Neural crest cell (in vitro differentiated cells): ENCODE data around the gene AKR7A2. TPM values are rescaled to one million over a fixed set of nuclear protein-coding genes. Genes with fewer than 3 reads are reported as not detected.
A peak's percentile ranks its signal among the peaks of the same experiment; 100 is the strongest.

Source experiments
- DNase-seq: peaks from one replicate; pipeline ENCODE4 v3.0.0; 2021; ENCODE audit warnings: low read depth, mixed read lengths, low spot score
- H3K27ac Mint-ChIP-seq: one replicate; pipeline ENCODE4 v1.8.0; 2021; ENCODE audit warnings: mild to moderate bottlenecking, mixed read lengths; ENCODE audit not compliant: unreplicated experiment
- H3K27me3 Mint-ChIP-seq: 2 replicates; pipeline ENCODE4 v1.8.0; 2021; ENCODE audit warnings: low read depth, mild to moderate bottlenecking, mixed read lengths
- H3K36me3 Mint-ChIP-seq: 2 replicates; pipeline ENCODE4 v1.8.0; 2021; ENCODE audit warnings: low read depth, mild to moderate bottlenecking, mixed read lengths
- H3K4me1 Mint-ChIP-seq: 2 replicates; pipeline ENCODE4 v1.8.0; 2021; ENCODE audit warnings: mixed read lengths
- H3K4me3 Mint-ChIP-seq: one replicate; pipeline ENCODE4 v1.8.0; 2021; ENCODE audit warnings: mild to moderate bottlenecking, mixed read lengths
- H3K9me3 Mint-ChIP-seq: 2 replicates; pipeline ENCODE4 v1.8.0; 2021; ENCODE audit warnings: mixed read lengths
- total RNA-seq: library from RNA; stranded (reverse); gene quantifications from 2 replicates; pipeline ENCODE4 v1.2.1, GENCODE V29; 2021
- TF ChIP-seq, protein P1 (sequence below): fragments of 200-600 bp; sonication (generic); conservative IDR thresholded peaks from 2 replicates; pipeline ENCODE4 v1.5.0; 2021; ENCODE audit warnings: antibody characterized with exemption, mild to moderate bottlenecking

Gene AKR7A2
- total RNA-seq, 1 donor from 2014 or later: 75.7 TPM

DNA sequence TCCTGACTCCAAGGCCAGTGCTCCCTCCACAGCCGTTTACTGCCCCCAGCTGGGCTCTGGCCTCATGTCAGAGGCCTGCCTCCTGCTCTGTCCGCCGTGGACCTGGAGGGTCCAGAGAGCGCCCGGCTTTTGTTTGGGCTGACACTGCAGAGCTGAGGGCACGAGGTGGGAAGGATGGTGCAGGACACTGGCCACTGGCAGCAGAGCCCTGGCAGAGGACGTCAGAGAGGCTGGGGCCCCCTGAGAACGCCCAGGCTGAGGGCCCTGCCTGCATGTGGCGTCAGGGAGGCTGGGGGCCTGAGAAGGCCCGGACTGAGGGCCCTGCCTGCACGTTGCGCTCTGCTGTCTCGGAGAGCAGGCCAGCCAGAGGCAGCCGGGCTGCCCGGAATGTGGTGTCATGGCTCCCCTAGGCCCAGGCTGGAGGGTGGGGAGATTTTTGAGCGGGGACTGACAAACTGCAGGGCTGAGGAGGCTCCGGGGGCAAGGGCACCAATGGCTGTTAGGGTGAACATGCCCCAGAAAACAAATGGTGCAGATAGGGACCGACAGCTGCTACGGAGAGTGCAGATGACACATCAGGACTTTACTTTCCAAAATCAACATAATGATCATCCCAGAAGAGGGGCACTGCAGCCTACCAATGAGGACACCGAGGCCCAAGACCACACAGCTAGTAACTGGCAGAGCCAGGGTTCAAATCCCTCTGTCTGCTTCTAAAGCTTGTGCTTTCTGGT, 31.8 kb upstream of the AKR7A2 start:
- Mint-ChIP-seq H3K4me3 (no peak overlapping the region), H3K27ac (no peak overlapping the region), H3K36me3 (peaks cover 3% of the 10 kb centered on the region), H3K27me3 (no peaks in the 10 kb centered on the region), H3K9me3 (no peaks in the 10 kb centered on the region), H3K4me1 (peaks cover 10% of the 10 kb centered on the region)
- no peak for DNase-seq
- TF ChIP-seq, protein P1, sequence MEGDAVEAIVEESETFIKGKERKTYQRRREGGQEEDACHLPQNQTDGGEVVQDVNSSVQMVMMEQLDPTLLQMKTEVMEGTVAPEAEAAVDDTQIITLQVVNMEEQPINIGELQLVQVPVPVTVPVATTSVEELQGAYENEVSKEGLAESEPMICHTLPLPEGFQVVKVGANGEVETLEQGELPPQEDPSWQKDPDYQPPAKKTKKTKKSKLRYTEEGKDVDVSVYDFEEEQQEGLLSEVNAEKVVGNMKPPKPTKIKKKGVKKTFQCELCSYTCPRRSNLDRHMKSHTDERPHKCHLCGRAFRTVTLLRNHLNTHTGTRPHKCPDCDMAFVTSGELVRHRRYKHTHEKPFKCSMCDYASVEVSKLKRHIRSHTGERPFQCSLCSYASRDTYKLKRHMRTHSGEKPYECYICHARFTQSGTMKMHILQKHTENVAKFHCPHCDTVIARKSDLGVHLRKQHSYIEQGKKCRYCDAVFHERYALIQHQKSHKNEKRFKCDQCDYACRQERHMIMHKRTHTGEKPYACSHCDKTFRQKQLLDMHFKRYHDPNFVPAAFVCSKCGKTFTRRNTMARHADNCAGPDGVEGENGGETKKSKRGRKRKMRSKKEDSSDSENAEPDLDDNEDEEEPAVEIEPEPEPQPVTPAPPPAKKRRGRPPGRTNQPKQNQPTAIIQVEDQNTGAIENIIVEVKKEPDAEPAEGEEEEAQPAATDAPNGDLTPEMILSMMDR: no peak

DNA sequence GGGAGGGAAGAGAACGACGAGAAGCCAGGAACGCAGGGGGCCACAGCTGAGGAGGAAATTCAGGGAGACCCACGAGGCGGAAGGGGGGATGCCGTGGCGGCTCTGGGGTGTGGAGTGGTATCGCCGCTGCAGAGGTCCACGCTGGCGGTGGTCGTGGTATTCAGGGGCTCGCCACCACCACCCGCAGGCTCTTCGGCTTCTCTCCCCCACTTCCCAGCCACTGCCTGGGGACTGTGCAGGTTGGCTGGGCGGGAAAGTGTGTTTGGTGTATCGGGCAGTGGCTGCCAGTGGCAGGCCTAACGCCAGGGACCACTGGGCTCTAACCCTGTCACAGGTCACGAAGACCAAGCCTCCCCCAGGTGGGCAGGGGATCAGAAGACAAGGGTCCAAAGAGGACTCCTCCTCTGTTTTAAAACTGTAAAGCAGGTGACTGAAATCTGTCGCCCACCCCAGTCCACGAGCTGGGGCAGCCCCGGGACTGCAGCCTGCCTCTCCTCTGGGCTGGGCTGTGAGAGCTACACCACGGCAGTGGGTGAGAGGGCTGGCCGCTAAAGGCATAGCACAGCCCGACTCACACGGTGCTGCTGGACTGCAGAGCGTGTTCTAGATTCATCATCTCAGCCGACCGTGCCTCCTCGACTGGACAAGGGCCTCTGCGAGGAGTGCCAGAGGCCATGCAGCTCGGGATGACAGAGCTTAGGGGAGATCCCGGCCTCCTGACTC, 31.1 kb upstream of the AKR7A2 start:
- no peak overlapping the region for H3K4me3 Mint-ChIP-seq
- peaks cover 15% of the 10 kb centered on the region for H3K4me1 Mint-ChIP-seq
- H3K9me3 Mint-ChIP-seq: no peaks in the 10 kb centered on the region
- no peak overlapping the region for H3K27ac Mint-ChIP-seq
- H3K27me3 Mint-ChIP-seq: no peaks in the 10 kb centered on the region
- H3K36me3 Mint-ChIP-seq: peaks cover 3% of the 10 kb centered on the region
- no peak for DNase-seq
- TF ChIP-seq, protein P1: no peak

DNA sequence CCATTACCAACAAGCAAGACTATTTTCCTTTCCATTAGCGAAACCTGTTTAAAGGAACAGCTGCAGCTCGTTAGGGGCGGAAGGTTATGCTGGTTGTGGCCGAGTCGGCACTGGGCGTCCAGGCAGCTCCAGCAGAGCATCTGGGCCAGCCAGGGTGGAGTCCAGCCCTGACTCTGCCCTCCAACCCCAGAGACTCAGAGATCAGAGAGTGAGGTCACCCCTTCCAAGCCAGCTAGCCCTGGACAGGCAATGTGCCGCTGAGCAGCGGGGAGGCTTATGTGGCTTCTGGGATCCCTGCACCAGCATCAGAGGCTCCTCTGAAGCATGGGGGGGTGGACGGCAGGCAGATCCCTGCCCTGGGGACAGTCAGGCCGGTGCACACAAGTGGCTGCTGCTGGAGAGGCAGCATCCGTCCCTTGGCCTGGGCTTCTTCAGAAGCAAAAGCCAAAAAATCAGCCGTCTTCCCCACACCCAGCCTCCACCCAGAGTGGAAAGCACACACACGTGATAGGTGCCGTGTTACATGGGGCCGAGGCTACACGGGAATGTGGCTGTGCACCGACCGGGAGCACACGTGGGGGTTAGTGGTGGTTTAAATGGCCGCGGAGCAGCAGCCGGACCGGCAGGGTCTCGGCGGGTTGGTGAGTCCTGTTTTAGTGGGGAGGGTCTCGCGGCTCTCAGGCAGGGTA, 30.3 kb upstream of the AKR7A2 start:
- Mint-ChIP-seq H3K36me3 (peaks cover 3% of the 10 kb centered on the region), H3K27ac (no peak overlapping the region)

DNA sequence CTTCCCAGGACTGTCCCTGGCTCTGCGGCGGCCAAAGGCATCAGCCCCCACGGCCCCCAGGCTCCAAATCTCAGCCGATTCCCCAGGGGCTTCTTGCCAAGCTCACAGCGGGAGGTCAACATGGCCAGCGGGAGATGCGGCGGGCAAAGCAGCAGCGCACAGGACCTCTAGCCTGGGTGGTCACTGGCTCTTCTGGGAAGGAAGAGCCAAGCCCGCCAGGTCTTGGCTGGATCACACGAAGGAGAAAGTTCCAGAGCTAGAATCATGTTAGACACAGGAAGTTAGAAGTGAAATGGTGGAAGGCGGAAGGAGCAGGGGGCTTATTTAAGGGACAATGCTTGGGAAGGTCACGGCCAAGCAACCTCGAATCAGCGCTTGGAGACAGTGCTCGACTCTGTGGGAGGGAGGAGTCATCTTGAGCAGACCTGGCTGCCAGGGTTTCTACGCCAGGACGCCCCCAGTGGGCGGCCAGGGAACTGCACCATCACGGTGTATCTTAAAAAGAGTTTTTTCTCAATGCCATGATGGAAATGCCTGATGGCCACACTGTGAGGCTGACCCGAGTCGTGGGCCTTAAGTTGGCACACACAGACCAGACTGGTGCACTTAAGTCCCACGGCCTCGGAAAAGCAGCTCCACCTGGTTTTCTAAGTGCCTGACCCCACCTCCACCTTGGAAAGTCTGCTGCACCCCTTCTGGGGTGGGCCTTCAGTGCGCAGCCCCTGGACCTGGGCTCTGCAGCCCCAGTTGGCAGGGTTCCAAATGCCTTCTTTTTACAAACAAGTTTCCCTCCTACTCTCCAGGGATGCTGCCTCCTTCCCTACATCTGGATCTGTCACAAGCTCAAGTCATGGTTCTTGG, 29.5 kb upstream of the AKR7A2 start:
- peak; percentile 75 for DNase-seq
- H3K36me3 Mint-ChIP-seq: peaks cover 3% of the 10 kb centered on the region
- no peaks in the 10 kb centered on the region for H3K27me3 Mint-ChIP-seq
- H3K27ac Mint-ChIP-seq: no peak overlapping the region
- peaks cover 15% of the 10 kb centered on the region for H3K4me1 Mint-ChIP-seq
- no peak overlapping the region for H3K4me3 Mint-ChIP-seq
- TF ChIP-seq, protein P1: peak; percentile 83
- no peaks in the 10 kb centered on the region for H3K9me3 Mint-ChIP-seq

More for the DNA sequence above, 30.3 kb upstream of the AKR7A2 start:
- DNase-seq: no peak
- H3K4me3 Mint-ChIP-seq: no peak overlapping the region
- no peaks in the 10 kb centered on the region for H3K27me3 Mint-ChIP-seq
- peaks cover 15% of the 10 kb centered on the region for H3K4me1 Mint-ChIP-seq
- no peaks in the 10 kb centered on the region for H3K9me3 Mint-ChIP-seq
- TF ChIP-seq, protein P1: no peak

DNA sequence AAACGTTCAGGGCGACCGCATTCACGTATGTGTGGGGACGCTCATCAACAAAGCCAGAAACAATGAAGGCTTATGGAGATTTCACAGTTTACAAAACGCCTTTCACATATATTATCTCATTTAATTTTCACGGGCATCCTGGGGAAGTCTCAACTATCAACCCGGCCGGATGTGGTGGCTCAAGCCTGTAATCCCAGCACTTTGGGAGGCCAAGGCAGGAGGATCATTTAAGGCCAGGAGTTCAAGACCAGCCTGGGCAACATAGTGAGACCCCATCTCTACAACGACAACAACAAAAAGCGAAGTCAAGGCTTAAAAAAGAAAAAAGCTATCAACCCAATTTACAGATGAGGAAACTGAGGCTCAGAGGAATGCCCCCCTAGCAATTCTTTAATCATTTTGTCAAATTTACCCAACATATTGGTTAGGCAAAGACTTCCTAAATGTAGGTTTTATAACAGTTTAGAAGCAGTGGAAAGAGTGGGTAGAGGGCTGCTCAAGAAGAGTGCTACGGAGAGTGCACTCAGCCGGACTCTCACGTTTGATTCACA, 28.5 kb upstream of the AKR7A2 start:
- Mint-ChIP-seq H3K4me1 (peaks cover 15% of the 10 kb centered on the region), H3K27me3 (no peaks in the 10 kb centered on the region), H3K36me3 (peaks cover 3% of the 10 kb centered on the region), H3K27ac (no peak overlapping the region), H3K9me3 (no peaks in the 10 kb centered on the region), H3K4me3 (no peak overlapping the region)
- no peak for DNase-seq
- TF ChIP-seq, protein P1: no peak
